Brain pericyte (primary cell): Measurements from ENCODE around the gene BAG1.

ENCODE experiments used
- DNase-seq: peaks from one replicate; pipeline ENCODE4 v3.0.0-alpha.2; 2012; ENCODE audit warnings: low read depth, low spot score

Gene BAG1

DNA sequence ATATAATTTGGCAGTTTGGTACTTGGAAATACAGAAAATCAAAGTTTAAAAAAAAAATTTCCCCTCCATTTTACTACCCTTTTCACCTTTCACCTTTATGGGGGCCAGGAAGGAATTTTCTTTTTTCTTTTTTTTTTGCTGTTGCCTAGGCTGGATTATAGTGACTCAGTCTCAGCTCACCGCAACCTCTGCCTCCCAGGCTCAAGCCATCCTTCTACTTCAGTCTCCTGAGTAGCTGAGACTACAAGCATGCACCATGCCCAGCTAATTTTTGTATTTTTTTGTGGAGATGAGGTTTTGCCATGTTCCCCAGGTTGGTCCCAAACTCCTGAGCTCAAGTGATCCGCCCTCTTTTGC, 9.4 kb upstream of the BAG1 start:
- no peak for DNase-seq

DNA sequence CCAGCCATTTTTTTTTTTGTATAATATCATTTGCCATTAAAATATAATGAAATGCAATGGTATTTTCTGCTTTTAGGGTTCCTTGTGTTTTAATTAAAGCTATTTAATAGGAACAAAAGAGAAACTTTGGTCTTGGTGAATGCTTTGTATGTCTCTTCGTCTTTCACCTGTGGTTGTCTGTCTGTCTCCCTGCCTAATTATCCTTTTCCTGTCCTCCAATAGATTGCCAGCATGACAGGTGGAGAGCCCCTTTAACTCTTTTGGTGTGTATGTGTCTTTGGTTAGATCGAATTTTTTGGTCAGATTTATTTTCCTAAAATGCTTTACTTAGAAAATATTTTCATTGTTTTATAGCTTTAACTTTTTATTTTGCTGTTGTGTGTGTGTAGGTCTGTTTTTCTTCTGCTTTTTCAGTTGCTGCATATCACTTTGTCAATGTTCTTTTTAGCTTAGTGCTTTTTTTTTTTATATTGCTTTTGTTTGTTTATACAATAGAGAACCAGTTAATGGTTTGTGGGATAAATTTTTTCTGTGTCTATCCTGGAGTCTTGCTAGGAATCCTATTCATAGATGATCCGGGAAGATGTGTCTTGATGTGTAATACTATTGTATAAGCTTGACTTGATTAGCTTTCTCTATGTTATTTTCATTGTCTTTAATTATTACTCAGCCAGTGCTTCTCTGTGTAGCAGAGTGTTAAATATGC, 8.9 kb upstream of the BAG1 start:
- no peak for DNase-seq

- DNase-seq, result no peak
These were observed 7.6 kb upstream of the BAG1 start for GRCh38 chr9:33272061-33272460.

- no peak for DNase-seq
These were observed 5.6 kb upstream of the BAG1 start for GRCh38 chr9:33270146-33270545.

GRCh38 chr9:33267151-33267767, 2.8 kb upstream of the BAG1 start:
- DNase-seq, result no peak

DNA sequence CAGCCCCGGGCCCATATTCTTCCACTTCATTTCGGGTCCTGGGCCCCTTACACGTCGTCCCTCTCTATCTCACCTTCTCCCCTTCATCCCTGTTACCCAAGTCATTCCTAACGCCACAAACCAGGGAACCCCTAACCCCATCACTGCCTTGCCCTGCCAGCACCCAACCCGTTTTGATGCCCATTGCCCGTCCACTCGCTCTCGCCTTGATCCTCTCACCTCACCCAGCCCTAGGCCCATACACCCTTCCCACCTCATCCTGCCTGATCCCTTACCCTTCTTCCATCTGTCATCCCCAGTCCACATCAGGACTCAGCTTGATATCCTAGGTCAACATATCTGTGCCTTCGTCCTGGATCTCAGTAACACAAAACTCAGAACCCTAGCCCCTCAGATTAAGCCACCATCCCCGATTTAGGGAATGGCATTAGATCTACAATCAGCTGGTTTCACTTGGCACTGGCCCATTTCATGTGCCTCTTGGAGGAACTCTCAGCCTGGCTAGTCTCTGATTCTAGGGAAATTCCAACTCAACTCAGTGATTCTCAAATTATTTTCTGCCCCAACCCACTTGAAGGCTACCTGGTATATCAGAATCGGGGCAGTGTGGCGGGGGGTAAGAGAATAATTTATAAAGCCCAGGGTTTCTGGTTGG, 830 bp upstream of the BAG1 start:
- DNase-seq, result no peak

- no peak for DNase-seq
These were observed 470 bp downstream of the BAG1 start for GRCh38 chr9:33264003-33264472.

DNA sequence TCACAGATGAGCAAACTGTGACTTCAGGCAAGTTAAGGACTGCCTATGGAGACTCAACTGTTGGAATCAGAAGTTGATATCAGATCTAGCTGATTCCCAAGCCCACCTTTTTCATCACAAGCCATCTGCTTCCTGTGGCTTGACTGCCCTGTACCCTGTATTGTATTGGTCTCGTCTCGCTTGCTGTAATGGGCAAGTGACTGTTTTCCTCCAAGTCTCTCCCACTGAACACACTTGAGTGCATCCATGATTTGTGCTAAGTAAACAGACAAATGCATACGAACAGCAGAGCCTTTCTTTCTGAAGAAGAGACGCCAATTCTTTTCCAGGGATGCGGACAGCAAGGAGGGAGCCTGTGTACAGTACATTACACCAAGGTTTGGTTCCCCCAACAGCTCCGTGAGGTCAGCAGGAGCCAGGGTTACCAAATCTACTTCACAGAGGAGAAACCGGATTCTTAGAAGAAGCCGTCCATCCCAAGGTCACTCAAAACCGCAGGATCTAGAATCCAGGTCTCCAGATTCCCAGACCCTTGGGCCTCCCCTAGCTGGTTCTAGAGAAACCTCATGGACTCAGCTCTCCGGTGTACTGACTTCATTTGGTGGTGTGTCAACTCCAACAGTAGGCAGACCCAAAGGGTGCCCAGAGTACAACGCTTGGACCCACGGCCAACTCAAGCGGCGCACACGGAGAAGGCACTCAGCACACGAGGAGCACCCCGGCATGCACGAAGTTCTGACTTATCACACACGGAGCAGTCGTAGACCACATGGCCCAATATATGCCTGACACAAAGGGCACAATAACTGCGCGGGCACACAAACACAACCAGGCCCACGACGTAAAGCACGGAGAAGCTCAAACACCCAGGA, 1.1 kb downstream of the BAG1 start:
- DNase-seq, result no peak

DNA sequence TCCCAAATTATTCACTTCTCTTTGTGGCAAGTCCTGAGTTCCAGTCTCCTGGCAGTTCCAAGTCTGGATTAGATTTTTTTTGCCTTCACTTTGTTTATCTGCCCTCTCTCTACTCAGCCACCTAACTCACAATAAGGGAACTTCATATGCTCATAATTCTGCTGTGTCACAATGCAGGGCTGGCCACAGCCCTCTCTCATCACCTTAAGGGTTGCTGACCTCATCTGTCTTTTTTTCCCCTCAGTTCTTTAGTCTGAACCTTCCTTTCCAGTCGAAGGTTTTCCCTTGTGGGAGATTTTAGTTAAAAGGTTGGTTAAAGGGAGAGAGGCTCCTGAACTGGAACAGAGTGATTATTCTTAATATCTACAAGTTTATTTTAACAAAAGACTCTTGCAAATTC, 4.1 kb downstream of the BAG1 start:
- no peak for DNase-seq

DNA sequence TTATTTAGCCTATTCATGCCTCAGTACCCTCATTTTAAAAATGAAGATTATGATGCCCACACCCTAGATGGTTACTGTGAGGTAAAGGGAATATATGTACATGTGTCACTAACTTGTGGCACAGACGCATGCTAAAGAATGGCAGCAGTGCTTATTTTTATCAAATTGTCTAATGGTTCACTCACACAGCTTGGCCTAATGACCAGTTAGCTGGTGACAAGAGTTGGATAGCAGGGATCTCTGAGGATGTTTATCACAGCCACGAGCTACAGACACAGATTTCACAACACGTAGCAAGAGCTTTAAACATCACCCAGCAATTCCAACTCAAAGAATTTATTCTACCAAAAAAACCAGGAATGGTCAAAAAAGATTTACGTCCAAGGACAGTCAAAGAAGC, 7.2 kb downstream of the BAG1 start:
- no peak for DNase-seq

DNA sequence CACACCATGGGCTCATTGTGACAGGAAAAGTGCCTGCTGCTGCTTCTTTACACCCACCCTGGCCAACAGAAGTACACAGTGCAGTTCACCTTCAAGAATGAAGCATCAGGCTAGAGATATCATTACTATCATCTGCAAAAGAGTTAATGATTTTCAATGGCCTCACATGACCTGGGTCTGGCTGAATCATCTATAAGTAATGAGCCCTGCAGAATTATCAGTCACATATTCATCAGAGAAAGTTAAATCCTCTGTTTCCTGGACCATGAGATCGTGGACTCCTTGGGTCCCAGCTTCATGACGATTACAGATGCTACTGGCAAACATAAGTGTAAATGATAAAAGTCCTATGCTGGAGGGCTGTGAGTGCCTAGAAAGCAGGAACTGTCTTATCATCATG, 8.3 kb downstream of the BAG1 start:
- DNase-seq, result no peak

DNA sequence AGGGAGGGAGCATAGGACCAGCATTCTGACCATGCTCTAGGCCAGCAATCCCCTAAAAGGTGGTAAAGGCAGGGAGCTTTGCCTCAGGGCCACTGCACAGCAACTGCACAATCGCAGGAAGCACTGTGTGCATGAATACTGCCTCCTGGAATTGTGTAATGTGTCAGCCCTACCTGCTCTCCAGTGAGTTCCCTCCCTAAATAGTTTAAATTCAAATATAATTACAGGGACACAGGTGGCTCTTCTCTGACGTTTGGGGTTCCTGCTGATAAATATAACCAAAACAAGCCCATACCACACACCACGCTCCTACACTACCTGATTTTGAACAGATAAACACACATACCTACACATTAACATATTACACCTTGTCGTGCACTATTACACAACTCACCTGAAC, 9.0 kb downstream of the BAG1 start:
- DNase-seq, result no peak

DNA sequence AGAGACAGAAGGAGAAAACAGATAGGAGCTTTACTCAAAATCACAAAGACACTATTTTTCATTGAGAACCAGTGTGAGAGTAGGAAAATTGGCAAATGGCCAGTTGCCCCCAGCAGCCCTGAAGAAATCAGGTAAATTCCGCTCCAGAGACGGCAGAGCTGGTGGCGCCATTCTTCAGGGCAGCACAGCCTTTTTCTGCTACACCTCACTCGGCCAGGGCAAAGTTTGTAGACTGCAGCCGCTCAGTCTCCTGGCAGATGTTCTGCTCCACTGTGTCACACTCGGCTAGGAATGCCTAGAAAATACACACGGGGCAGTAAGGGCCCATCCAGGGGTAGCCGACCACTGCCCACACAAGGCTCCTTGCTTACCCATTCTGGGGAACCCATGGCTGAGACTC, 9.5 kb downstream of the BAG1 start:
- DNase-seq, result no peak

DNA sequence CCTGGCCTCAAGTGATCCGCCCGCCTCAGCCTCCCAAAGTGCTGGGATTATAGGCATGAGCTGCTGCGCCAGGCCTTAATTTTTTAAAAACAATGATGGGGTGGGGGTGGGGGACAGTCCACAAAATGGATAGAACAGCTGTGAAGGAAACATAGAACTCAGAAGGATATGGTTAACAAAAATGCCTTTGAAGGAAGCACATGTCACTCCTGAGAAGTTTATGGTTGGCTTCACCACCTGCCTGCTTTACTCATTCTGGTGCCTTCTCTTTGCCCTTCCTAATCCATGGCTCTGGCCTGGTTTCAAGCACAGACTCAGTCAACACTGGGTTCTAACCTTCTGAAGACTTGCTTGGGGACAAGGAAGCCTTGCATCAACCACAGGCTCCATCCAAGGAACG, 10.3 kb downstream of the BAG1 start:
- DNase-seq, result no peak

- DNase-seq, result no peak
These were observed 14.0 kb downstream of the BAG1 start for GRCh38 chr9:33250458-33250995.

DNA sequence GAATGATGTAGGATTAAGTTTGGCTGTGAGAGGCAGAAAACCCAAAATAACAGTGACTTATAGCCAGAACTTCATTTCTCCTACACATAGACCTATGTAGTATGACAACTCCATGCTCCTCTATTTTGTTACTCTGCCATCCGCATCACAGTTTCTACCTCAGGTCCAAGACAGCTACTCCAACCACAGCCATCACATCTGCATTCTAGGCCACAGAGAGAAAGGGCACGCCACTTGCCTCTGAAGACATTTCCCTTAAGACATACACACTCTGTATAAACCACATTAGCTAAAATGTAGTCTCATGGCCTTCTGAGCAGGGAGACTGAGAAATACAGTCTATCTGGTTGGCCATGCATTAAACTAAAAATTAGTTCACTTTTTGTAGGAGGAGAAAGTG, 14.5 kb downstream of the BAG1 start:
- DNase-seq, result no peak

GRCh38 chr9:33249087-33249658, 15.3 kb downstream of the BAG1 start:
- DNase-seq, result no peak

DNA sequence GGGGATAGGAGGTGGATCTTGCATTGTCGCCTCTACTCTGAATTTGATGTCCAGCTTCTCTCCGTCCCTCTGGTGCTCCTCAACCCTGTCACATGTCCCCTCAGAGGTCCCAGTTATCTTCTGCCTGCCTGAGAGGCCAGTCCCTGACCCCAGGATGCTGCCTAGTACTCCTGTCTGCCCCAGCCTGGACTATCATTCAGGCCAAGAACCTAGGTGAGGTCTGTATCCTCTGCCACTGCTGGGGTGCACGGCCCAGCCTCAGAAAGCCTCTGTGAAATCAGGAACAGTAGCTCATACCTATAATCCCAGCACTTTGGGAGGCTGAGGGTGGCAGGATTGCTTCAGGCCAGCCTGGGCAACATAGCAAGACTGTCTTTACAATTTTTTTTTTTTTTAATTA, 15.9 kb downstream of the BAG1 start:
- DNase-seq, result no peak

DNA sequence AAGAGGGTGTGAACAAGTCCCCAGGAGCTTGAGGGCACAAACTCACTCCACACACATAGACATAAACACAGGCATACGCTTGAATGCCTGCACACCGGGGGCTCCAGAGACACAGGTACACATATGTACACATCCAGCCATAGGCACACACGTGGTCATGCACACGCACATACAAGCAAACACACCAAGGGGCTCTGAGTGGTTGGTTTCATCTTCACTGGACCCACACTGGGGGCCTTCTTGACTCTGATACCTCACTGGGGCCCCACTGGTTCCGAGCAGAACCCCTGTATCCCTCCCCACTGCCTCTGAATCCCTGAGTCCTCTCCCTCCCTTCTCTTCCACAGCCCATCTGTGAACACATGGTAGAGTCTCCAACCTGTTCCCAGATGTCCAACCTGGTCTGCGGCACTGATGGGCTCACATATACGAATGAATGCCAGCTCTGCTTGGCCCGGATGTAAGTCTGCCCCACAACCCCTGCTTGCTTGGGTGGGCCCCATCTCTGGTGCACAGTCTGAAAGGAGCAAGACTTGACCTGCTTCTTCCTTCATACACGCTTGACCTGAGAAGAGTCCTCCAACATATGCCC, 18.1 kb downstream of the BAG1 start:
- DNase-seq, result no peak

DNA sequence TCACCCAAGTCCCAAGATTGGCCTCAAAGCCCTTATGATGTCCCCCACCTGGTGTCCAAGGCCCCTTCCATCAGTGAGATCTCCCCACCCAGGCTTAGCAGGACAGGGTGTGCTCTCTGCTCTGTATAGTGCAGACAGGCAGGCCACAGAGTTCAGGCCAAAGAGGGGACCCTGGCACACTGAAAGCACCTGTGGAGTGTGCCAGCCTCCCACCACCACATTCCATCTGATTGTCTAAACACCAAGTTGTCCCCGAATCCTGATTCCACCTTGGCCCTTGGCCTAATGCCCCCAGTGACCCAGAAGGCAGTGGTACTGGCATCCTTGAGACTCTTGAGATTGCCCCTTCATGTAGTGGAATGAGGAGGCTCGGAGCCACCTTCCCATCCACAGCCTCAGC, 19.2 kb downstream of the BAG1 start:
- no peak for DNase-seq

- DNase-seq, result no peak
These were observed 20.2 kb downstream of the BAG1 start for GRCh38 chr9:33244137-33244784.
